Endothelial cell of umbilical vein (primary cell): ENCODE data around the gene LRIG1. TPM values are rescaled to one million over a fixed set of nuclear protein-coding genes. Genes with fewer than 3 reads are reported as not detected.

ENCODE experiments used
- BruUV-seq: library from RNA; stranded (reverse); fragments of 400-500 nt; replicated peaks from 2 replicates; lab custom pipeline; 2021; lab: Mats Ljungman, UMichigan
- CTCF ChIA-PET: fragments of 300-600, 350-600 bp; sonication (Branson Sonifier 250); formaldehyde crosslinking; loops from one replicate; lab custom pipeline; 2021; ENCODE audit warnings: antibody characterized with exemption, inconsistent platforms; lab: Charles Lee
- POLR2A ChIA-PET: fragments of 300-600, 350-600 bp; sonication (Branson Sonifier 250); formaldehyde crosslinking; loops from one replicate; lab custom pipeline; 2021; ENCODE audit warnings: antibody characterized with exemption, inconsistent platforms; lab: Charles Lee
- DNase-seq: peaks from one replicate; pipeline ENCODE4 v3.0.0-alpha.2; 2011; ENCODE audit warnings: low read depth, low spot score
- FAIRE-seq: peaks from 2 replicates; lab custom pipeline; 2011; peaks lifted over from hg19 to GRCh38; lab: Jason Lieb, UNC
- H2AFZ ChIP-seq: 2 replicates; pipeline ENCODE4 v1.6.0; 2012; ENCODE audit warnings: low read depth, low read length, control low read depth, inconsistent platforms
- H3K27ac ChIP-seq: 2 replicates; pipeline ENCODE4 v1.5.1; 2011; ENCODE audit warnings: low read depth, mild to moderate bottlenecking, control low read depth, low read length, moderate library complexity; ENCODE audit not compliant: insufficient read depth
- H3K27me3 ChIP-seq, 2 experiments: 2 replicates each; pipeline versions ENCODE4 v1.6.0 to v1.6.1; 2011; ENCODE audit warnings: low read length in 2 of 2, mixed read lengths in 1 of 2; ENCODE audit not compliant: control insufficient read depth in 2 of 2, insufficient read depth in 2 of 2
- H3K36me3 ChIP-seq, 2 experiments: 2 replicates in 1 of 2; 3 replicates in 1 of 2; pipeline ENCODE4 v1.5.1; 2011; ENCODE audit warnings: low read length in 2 of 2, mild to moderate bottlenecking in 1 of 2, moderate library complexity in 1 of 2; ENCODE audit not compliant: control insufficient read depth in 2 of 2, insufficient read depth in 2 of 2; ENCODE audit errors: extremely low read depth in 1 of 2
- H3K4me1 ChIP-seq: 3 replicates; pipeline ENCODE4 v1.5.1; 2011; ENCODE audit warnings: mild to moderate bottlenecking, low read length; ENCODE audit not compliant: control insufficient read depth, insufficient read depth; ENCODE audit errors: extremely low read depth
- H3K4me2 ChIP-seq: 2 replicates; pipeline ENCODE4 v1.6.1; 2011; ENCODE audit warnings: low read length, control low read depth, mixed read lengths; ENCODE audit not compliant: insufficient read depth
- H3K4me3 ChIP-seq, 3 experiments: fragments of 200-600 bp in 1 of 3; sonication (generic), shearing (Covaris generic) in 1 of 3; replicated peaks in 1 of 3; 2 replicates each; pipeline ENCODE4 v1.5.1; 2011 to 2016; ENCODE audit warnings: control low read depth in 3 of 3, low read length in 3 of 3, mild to moderate bottlenecking in 2 of 3, inconsistent platforms in 1 of 3, low read depth in 1 of 3, moderate library complexity in 1 of 3; ENCODE audit not compliant: insufficient read depth in 1 of 3
- H3K79me2 ChIP-seq: 2 replicates; pipeline ENCODE4 v1.6.0; 2012; ENCODE audit warnings: low read length, inconsistent platforms; ENCODE audit not compliant: control insufficient read depth, insufficient read depth
- H3K9ac ChIP-seq: replicated peaks from 2 replicates; pipeline ENCODE3; 2011; ENCODE audit warnings: low read length, control low read depth; ENCODE audit not compliant: insufficient read depth; ENCODE audit errors: extremely low read depth
- H3K9me1 ChIP-seq: replicated peaks from 3 replicates; pipeline ENCODE4 v1.6.0; 2011; ENCODE audit warnings: mild to moderate bottlenecking, low read length; ENCODE audit not compliant: control insufficient read depth, insufficient read depth; ENCODE audit errors: extremely low read depth
- H3K9me3 ChIP-seq: replicated peaks from 2 replicates; pipeline ENCODE4 v1.5.1; 2012; ENCODE audit warnings: low read length, inconsistent platforms; ENCODE audit not compliant: control insufficient read depth, insufficient read depth
- H4K20me1 ChIP-seq: replicated peaks from 2 replicates; pipeline ENCODE3; 2011; ENCODE audit warnings: mild to moderate bottlenecking, low read length; ENCODE audit not compliant: control insufficient read depth, insufficient read depth; ENCODE audit errors: extremely low read depth
- CTCF ChIP-seq, 2 donors: IDR thresholded peaks; 1 replicate in 1 of 2; 2 replicates in 1 of 2; pipeline ENCODE4 v1.5.1; 2011; ENCODE audit warnings: low read length in 2 of 2, mild to moderate bottlenecking in 2 of 2, moderate library complexity in 2 of 2, control low read depth in 1 of 2, inconsistent platforms in 1 of 2, low read depth in 1 of 2; ENCODE audit not compliant: insufficient read depth in 1 of 2; ENCODE audit errors: extremely low read depth in 1 of 2
- EZH2 ChIP-seq: IDR thresholded peaks from 2 replicates; pipeline ENCODE4 v1.6.1; 2012; ENCODE audit warnings: borderline replicate concordance, low read depth, mild to moderate bottlenecking, moderate library complexity, low read length, inconsistent platforms; ENCODE audit not compliant: severe bottlenecking
- FOS ChIP-seq: IDR thresholded peaks from 2 replicates; pipeline ENCODE4 v1.6.1; 2011; ENCODE audit warnings: mild to moderate bottlenecking, low read length, moderate library complexity, borderline replicate concordance; ENCODE audit not compliant: insufficient read depth
- GATA2 ChIP-seq: IDR thresholded peaks from 2 replicates; pipeline ENCODE4 v1.7.0; 2011; ENCODE audit warnings: low read depth, mild to moderate bottlenecking, moderate library complexity, mixed read lengths, low read length; ENCODE audit not compliant: insufficient read length, insufficient read depth
- JUN ChIP-seq: IDR thresholded peaks from 2 replicates; pipeline ENCODE4 v1.6.1; 2011; ENCODE audit warnings: borderline replicate concordance, low read depth; ENCODE audit not compliant: insufficient read length, insufficient read depth
- MAX ChIP-seq: IDR thresholded peaks from 2 replicates; pipeline ENCODE4 v1.6.1; 2011; ENCODE audit not compliant: insufficient read depth, insufficient read length
- MYC ChIP-seq: IDR thresholded peaks from one replicate; pipeline ENCODE4 v1.6.1; 2011; ENCODE audit warnings: mild to moderate bottlenecking, low read depth, low read length
- POLR2A ChIP-seq: IDR thresholded peaks from 2 replicates; pipeline ENCODE4 v1.6.1; 2012; ENCODE audit warnings: low read depth, mild to moderate bottlenecking, control low read depth, low read length
- POLR2AphosphoS5 ChIP-seq: IDR thresholded peaks from 2 replicates; pipeline ENCODE4 v1.6.1; 2012; ENCODE audit warnings: low read depth, mild to moderate bottlenecking, control low read depth, low read length, moderate library complexity; ENCODE audit not compliant: insufficient read depth
- dilution Hi-C: fragments of 300-500 bp; cut with MboI; formaldehyde crosslinking; loops from one replicate; pipeline ENCODE4 v1.15.0; 2019; ENCODE audit warnings: low sequenced_read_pairs; ENCODE audit not compliant: extremely low pct_ligation_motif_present
- intact Hi-C: fragments of 100-400 bp; cut with micrococcal nuclease; formaldehyde crosslinking; loops from one replicate; pipeline ENCODE4 v1.10.0; 2022
- polyA plus RNA-seq, 4 experiments: library from polyadenylated mRNA; depleted of rRNA in 3 of 4; stranded (reverse) in 3 of 4; unstranded in 1 of 4; fragments of >200 nt; gene quantifications; 2 replicates each; pipeline versions ENCODE4 v1.2.1 to v1.2.3, GENCODE V29; 2011 to 2012; ENCODE audit warnings: missing spikeins in 1 of 4
- total RNA-seq: library from RNA; stranded (reverse); gene quantifications from 2 replicates; pipeline ENCODE4 v1.2.3, GENCODE V29; 2021

LRIG1 gene
- total and polyA plus RNA-seq, 2 donors (not counting 3 experiments of a cell fraction or from before 2014, with no cell fraction given) = 50.3 to 52.2 TPM

DNA sequence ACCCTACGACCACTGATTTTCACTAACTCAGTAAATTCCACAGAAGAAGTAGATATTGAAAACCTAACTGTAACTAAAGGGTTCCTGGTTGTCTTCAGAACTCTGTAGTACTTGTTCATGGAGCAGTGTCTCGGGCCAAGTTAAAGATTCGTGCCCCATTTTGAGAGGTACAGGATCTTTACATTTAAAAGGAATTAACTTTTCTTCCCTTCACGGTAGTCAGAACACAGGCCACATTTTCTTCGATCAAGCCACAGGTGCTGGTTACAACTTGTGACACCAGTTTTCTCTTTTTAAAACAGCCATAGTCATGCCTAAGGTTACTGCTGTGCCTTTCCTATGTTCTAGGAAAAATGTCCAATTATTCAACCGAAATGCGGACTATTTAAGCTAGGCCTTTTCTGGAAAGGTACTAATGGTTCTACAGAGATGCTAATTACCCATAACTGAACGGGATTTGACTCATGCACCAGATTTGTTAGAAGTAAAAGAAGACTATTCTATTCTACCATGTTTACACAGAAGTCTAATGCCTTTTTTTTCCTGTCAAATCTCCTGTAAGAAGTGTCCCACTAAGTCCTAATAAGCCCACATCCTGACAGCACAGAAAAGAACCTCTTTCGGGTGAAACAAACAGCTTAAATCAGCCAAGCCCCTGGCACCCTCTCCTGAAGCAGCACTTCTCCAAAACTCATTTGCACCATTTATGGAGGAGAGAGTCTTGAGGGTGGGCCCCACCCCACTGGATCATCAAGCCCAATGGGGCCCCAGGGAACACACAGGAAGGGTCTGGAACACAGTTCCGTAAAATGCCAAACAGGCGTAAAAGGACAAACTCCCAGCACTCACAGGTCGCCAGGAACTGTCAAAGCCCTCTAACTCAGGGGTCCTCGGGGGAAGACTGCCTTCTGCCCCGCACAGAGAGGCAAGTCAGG lies 1.9 kb downstream of the LRIG1 start:
- TF ChIP-seq CTCF (IDR thresholded peaks at IDR 0.05; ENCODE audit: extremely low read depth in 1 of 2, insufficient read depth in 1 of 2, low read depth in 1 of 2, low read length in 2 of 2) = no peak
- TF ChIP-seq MYC = no peak
- TF ChIP-seq FOS = no peak
- no peak for TF ChIP-seq JUN
- no peak for TF ChIP-seq GATA2
- TF ChIP-seq MAX = no peak
- TF ChIP-seq POLR2AphosphoS5 = no peak
- no peak for TF ChIP-seq EZH2
- no peak for TF ChIP-seq POLR2A
- FAIRE-seq = peak; percentile 60
- Histone ChIP-seq H3K9ac (peak overlapping the region; percentile 68), H3K4me1 (peaks cover 14% of the 10 kb centered on the region), H3K27ac (no peak overlapping the region), H3K9me3 (no peaks in the 10 kb centered on the region), H3K36me3 (no peaks in the 10 kb centered on the region), H3K4me2 (peak overlapping the region; percentile 87), H3K4me3 (peak overlapping the region; percentile 5 to 93 (median 70)), H3K79me2 (peaks cover 51% of the 10 kb centered on the region), H4K20me1 (no peaks in the 10 kb centered on the region), H3K9me1 (no peaks in the 10 kb centered on the region), H3K27me3 (peaks cover 9 to 18% of the 10 kb centered on the region in 2 experiments), H2AFZ (no peak overlapping the region)
- ChIA-PET CTCF (interaction anchor here (0.6 to 2.6 kb wide), 4 partner anchors 8 to 222 kb away, joined by 3 to 10 read pairs (median 4); no protein-coding TSS in a partner anchor), POLR2A (no interaction called here)
- intact Hi-C loops = loop anchor here (1.0 kb wide), 1 partner anchor 9 kb away; no protein-coding TSS in a partner anchor
- dilution Hi-C loops = no loop called here
- BruUV-seq = TSS peak; percentile 15
- peak; percentile 53 for DNase-seq
